Vagina (tissue), 2 donors: ENCODE results near the gene PYGM.

Experiments used
- POLR2A ChIP-seq, 2 donors: fragments of 450-650 bp; IDR thresholded peaks; one replicate each; pipeline ENCODE4 v1.6.1; 2017; ENCODE audit warnings: antibody characterized with exemption in 2 of 2, mild to moderate bottlenecking in 2 of 2, moderate library complexity in 2 of 2
- POLR2AphosphoS5 ChIP-seq, 2 donors: sonication (generic); formaldehyde crosslinking; IDR thresholded peaks; one replicate each; pipeline ENCODE4 v1.9.0; 2017; ENCODE audit warnings: antibody characterized with exemption in 2 of 2, mild to moderate bottlenecking in 2 of 2, low read depth in 1 of 2; ENCODE audit not compliant: insufficient read depth in 1 of 2

DNA sequence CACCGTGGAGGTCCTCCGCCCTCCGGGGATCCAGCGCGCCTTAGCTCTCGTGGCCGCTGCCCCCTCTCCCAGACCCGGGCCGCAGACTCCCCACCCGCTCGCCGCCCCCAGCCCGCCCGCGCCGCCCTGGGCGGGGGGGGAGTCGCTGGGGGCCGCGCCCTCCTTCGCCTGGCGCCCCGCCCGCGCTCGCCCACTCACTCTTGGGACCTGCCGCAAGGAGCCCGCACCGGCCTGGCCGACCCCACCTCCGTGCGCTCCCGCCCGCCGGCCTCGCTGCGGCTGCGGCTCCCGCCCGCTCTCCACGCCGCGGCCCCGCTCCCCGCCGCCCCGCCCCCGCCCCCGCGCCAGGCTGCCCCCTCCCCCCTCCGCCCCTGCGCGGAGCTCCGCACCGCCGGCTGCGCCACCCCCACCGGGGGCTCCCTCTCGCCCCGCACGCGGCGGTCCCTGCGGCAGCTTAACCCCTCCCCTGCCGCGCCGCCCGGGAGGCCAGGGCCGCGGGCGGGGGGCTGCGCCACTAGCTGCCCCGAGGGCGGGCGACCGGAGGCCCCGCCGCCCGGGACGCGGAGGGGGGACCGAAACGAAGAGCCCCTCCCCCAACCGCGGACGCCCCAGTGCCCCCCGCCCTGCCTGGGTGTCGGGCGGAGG lies 15.1 kb downstream of the PYGM start:
- TF ChIP-seq POLR2A (IDR thresholded peaks at IDR 0.05) = no peak
- TF ChIP-seq POLR2AphosphoS5 (IDR thresholded peaks at IDR 0.05; ENCODE audit: insufficient read depth in 1 of 2, low read depth in 1 of 2) = no peak
